OCI-LY1 (cell line): ENCODE data around the gene EEF2K.

ENCODE experiments used
- H2AFZ ChIP-seq: fragments of 200-600 bp; sonication (generic), shearing (Covaris generic); 2 replicates; pipeline ENCODE4 v1.6.0; 2014; ENCODE audit warnings: antibody characterized with exemption, mild to moderate bottlenecking, low read length
- H3F3A ChIP-seq: fragments of 200-600 bp; sonication (generic), shearing (Covaris generic); 2 replicates; pipeline ENCODE4 v1.6.0; 2014; ENCODE audit warnings: mild to moderate bottlenecking, antibody characterized with exemption, low read length, moderate library complexity; ENCODE audit not compliant: insufficient read depth
- H3K27ac ChIP-seq: fragments of 200-600 bp; sonication (generic); 2 replicates; pipeline ENCODE4 v1.5.1; 2014; ENCODE audit warnings: low read length, mixed run types, mild to moderate bottlenecking, low read depth; ENCODE audit not compliant: poor library complexity, severe bottlenecking
- H3K27me3 ChIP-seq: fragments of 200-600 bp; sonication (generic); 2 replicates; pipeline ENCODE4 v1.6.0; 2014; ENCODE audit warnings: antibody characterized with exemption, mild to moderate bottlenecking, low read length, moderate library complexity; ENCODE audit not compliant: insufficient read depth
- H3K36me3 ChIP-seq: fragments of 200-600 bp; sonication (generic); 2 replicates; pipeline ENCODE4 v1.6.1; 2014; ENCODE audit warnings: mild to moderate bottlenecking, antibody characterized with exemption, low read length, moderate library complexity, mixed read lengths; ENCODE audit not compliant: insufficient read depth
- H3K4me1 ChIP-seq: fragments of 200-600 bp; sonication (generic); 2 replicates; pipeline ENCODE4 v1.5.1; 2014; ENCODE audit warnings: mild to moderate bottlenecking, low read length, moderate library complexity; ENCODE audit not compliant: insufficient read depth, severe bottlenecking
- H3K4me2 ChIP-seq: fragments of 200-600 bp; sonication (generic), shearing (Covaris generic); 2 replicates; pipeline ENCODE4 v1.6.1; 2014; ENCODE audit warnings: low read length
- H3K4me3 ChIP-seq: fragments of 200-600 bp; sonication (generic); 2 replicates; pipeline ENCODE4 v1.5.1; 2014; ENCODE audit warnings: low read length, low read depth, mild to moderate bottlenecking, mixed read lengths; ENCODE audit not compliant: poor library complexity, severe bottlenecking
- H3K79me2 ChIP-seq: fragments of 200-600 bp; shearing (Covaris generic); 2 replicates; pipeline ENCODE4 v1.6.1; 2016; ENCODE audit warnings: mixed run types, low read length, mixed read lengths; ENCODE audit not compliant: insufficient read depth
- H3K9ac ChIP-seq: fragments of 200-600 bp; sonication (generic), shearing (Covaris generic); 2 replicates; pipeline ENCODE4 v1.6.1; 2014; ENCODE audit warnings: mild to moderate bottlenecking, low read length, mixed read lengths
- H3K9me2 ChIP-seq: fragments of 200-600 bp; sonication (generic), shearing (Covaris generic); 2 replicates; pipeline ENCODE4 v1.6.1; 2014; ENCODE audit warnings: low read depth, mild to moderate bottlenecking, low read length, mixed read lengths
- H3K9me3 ChIP-seq: fragments of 200-600 bp; shearing (Covaris generic); 2 replicates; pipeline ENCODE4 v1.6.1; 2014; ENCODE audit warnings: low read length, mixed read lengths
- H4K20me1 ChIP-seq: fragments of 200-600 bp; sonication (generic), shearing (Covaris generic); 2 replicates; pipeline ENCODE4 v1.6.0; 2016; ENCODE audit warnings: mild to moderate bottlenecking, low read length; ENCODE audit not compliant: insufficient read depth
- CTCF ChIP-seq: fragments of 200-600 bp; sonication (generic), shearing (Covaris generic); IDR thresholded peaks from 2 replicates; pipeline ENCODE4 v1.5.1; 2017; ENCODE audit warnings: mild to moderate bottlenecking, antibody characterized with exemption, low read length, moderate library complexity, mixed read lengths
- EZH2 ChIP-seq: fragments of 200-600 bp; sonication (generic), shearing (Covaris generic); IDR thresholded peaks from 2 replicates; pipeline ENCODE4 v1.8.0; 2017; ENCODE audit warnings: borderline replicate concordance, mixed run types, mild to moderate bottlenecking, antibody characterized with exemption, low read length, moderate library complexity, mixed read lengths

EEF2K gene

DNA sequence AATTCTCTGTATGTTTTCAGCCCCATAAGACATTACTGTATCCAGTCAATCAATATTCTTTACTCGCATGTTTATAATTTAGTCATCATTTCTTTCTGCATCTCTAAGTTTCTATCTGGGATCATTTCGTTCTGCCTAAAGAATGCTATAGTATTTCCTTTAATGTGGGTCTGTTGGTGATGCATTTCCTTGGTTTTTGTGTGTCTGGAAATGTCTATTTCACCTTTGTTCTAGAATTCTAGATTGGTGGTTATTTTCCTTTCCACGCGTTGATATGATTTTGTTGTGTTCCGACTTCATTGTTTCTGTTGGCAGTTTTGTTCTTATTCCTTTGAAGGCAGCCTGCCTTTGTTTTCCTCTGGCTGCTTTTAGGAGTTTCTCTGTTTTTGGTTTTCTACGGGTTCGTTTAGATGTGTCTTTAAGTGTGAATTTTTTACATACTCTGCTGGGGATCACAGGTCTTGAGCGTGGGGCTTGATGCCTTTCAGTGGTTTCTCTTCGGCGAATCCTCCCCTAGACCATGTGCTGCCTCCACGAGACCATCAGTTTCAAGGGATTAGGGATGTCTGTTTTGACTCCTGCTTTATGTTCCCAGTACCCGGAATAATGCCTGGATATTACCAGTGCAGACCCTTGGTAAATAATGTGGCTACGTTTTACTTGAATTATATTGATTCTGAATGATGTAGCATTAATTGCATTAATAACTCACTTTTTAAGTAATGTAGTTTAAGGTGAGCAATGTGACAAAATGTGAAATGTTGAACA lies 114.7 kb downstream of the EEF2K start:
- Histone ChIP-seq H3K27me3 (no peaks in the 10 kb centered on the region), H3K36me3 (peaks cover 87% of the 10 kb centered on the region), H3K4me3 (no peak overlapping the region), H3K79me2 (no peaks in the 10 kb centered on the region), H3F3A (no peaks in the 10 kb centered on the region), H2AFZ (no peak overlapping the region), H3K9me3 (no peaks in the 10 kb centered on the region), H4K20me1 (no peaks in the 10 kb centered on the region), H3K9me2 (no peaks in the 10 kb centered on the region), H3K9ac (no peak overlapping the region), H3K4me1 (no peaks in the 10 kb centered on the region), H3K27ac (no peak overlapping the region), H3K4me2 (no peak overlapping the region)
- no peak for TF ChIP-seq EZH2
- no peak for TF ChIP-seq CTCF

GRCh38 chr16:22321340-22322001 lies 115.4 kb downstream of the EEF2K start:
- no peak overlapping the region for H3K4me3 ChIP-seq
- no peak overlapping the region for H3K4me2 ChIP-seq
- H3K9me2 ChIP-seq = no peaks in the 10 kb centered on the region
- H3K27ac ChIP-seq = no peak overlapping the region
- H2AFZ ChIP-seq = no peak overlapping the region
- no peaks in the 10 kb centered on the region for H3K9me3 ChIP-seq
- H3F3A ChIP-seq = no peaks in the 10 kb centered on the region
- no peaks in the 10 kb centered on the region for H3K4me1 ChIP-seq
- no peaks in the 10 kb centered on the region for H3K79me2 ChIP-seq
- H3K27me3 ChIP-seq = no peaks in the 10 kb centered on the region
- no peaks in the 10 kb centered on the region for H4K20me1 ChIP-seq
- peaks cover 87% of the 10 kb centered on the region for H3K36me3 ChIP-seq
- H3K9ac ChIP-seq = no peak overlapping the region
- TF ChIP-seq CTCF = peak; percentile 98
- no peak for TF ChIP-seq EZH2

GRCh38 chr16:22322021-22322471 lies 116.0 kb downstream of the EEF2K start:
- Histone ChIP-seq H3K4me2 (no peak overlapping the region), H3F3A (no peaks in the 10 kb centered on the region), H3K9me3 (no peaks in the 10 kb centered on the region), H3K27me3 (no peaks in the 10 kb centered on the region), H3K9ac (no peak overlapping the region), H2AFZ (no peak overlapping the region), H3K79me2 (no peaks in the 10 kb centered on the region), H3K36me3 (peaks cover 87% of the 10 kb centered on the region), H4K20me1 (no peaks in the 10 kb centered on the region), H3K27ac (no peak overlapping the region), H3K9me2 (no peaks in the 10 kb centered on the region), H3K4me1 (no peaks in the 10 kb centered on the region), H3K4me3 (no peak overlapping the region)
- TF ChIP-seq CTCF (no peak), EZH2 (no peak)
